ENCODE measurements around the gene CACNA1D. TPM values are rescaled to one million over a fixed set of nuclear protein-coding genes. Genes with fewer than 3 reads are reported as not detected.

The CACNA1D gene
- total RNA-seq, 1 donor from 2014 or later, result 1.9 TPM

- Mint-ChIP-seq H3K4me3 (peak overlapping the region; percentile 72), H3K27me3 (no peaks in the 10 kb centered on the region), H3K9me3 (no peaks in the 10 kb centered on the region), H3K4me1 (peaks cover 69% of the 10 kb centered on the region), H3K36me3 (ENCODE audit: low read depth) (no peaks in the 10 kb centered on the region), H3K27ac (peak overlapping the region; percentile 94)
- ATAC-seq (ENCODE audit: low read depth) (no peak), DNase-seq (no peak)
- intact Hi-C loops (cut with micrococcal nuclease), result loop anchor here (1.0 to 2.0 kb wide), 2 partner anchors 37 to 142 kb away; partner anchors contain the start of gene SELENOK
- ChIA-PET POLR2A (interaction anchor here (1.4 to 4.2 kb wide), 2 partner anchors 26 to 142 kb away, joined by 5 to 18 read pairs; partner anchors contain the start of gene SELENOK), CTCF (no interaction called here)
- TF ChIP-seq CTCF (IDR thresholded peaks at IDR 0.05), result no peak
Measured at GRCh38 chr3:53749448-53749847, 255.0 kb downstream of the CACNA1D start.

GRCh38 chr3:53750253-53751210 is 256.1 kb downstream of the CACNA1D start:
- POLR2A ChIA-PET, result interaction anchor here (0.6 to 4.2 kb wide), 4 partner anchors 10 to 141 kb away, joined by 3 to 18 read pairs (median 4); partner anchors contain the start of gene SELENOK
- intact Hi-C loops (cut with micrococcal nuclease), result loop anchor here (2.0 kb wide), 1 partner anchor 18 kb away; no protein-coding TSS in a partner anchor
- Mint-ChIP-seq H3K27me3 (no peaks in the 10 kb centered on the region), H3K4me1 (peaks cover 67% of the 10 kb centered on the region), H3K27ac (peak overlapping the region; percentile 94), H3K4me3 (peak overlapping the region; percentile 39), H3K36me3 (ENCODE audit: low read depth) (no peaks in the 10 kb centered on the region), H3K9me3 (no peaks in the 10 kb centered on the region)
- ATAC-seq (ENCODE audit: low read depth), result peak; percentile 49
- CTCF ChIA-PET, result no interaction called here
- no peak for TF ChIP-seq CTCF (IDR thresholded peaks at IDR 0.05)
- DNase-seq, result no peak

DNA sequence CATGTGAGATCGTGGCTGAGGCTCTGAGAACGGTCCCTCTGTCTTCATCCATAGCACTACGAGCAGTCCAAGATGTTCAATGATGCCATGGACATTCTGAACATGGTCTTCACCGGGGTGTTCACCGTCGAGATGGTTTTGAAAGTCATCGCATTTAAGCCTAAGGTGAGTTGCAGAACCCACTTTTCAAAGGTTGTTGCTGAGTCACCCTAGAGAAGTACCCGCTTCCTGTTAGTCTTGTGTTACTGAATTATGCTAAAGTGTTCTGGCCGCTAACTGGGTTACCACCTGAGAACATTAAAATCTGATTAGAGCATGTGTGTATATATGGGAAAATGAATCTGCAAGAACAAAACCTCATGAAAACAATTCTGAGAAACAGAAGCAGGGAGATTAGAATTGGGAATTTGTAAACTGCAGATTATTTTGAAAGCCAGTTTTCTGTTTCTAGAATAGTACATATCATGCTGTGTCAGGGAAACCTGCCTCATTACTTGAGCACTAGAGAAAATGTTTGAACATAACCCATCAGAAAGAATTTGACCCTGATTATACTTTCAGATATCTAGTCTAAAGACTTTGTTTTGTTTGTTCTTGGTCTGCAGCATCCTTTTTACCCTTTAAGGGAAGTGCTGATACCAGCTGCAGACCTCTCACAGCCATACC is 259.2 kb downstream of the CACNA1D start:
- intact Hi-C loops (cut with micrococcal nuclease), result no loop called here
- no peaks in the 10 kb centered on the region for H3K36me3 Mint-ChIP-seq (ENCODE audit: low read depth)
- H3K4me3 Mint-ChIP-seq, result no peak overlapping the region
- ChIA-PET CTCF (no interaction called here), POLR2A (interaction anchor here (0.5 kb wide), 1 partner anchor 20 kb away, joined by 4 read pairs; no protein-coding TSS in a partner anchor)
- peaks cover 48% of the 10 kb centered on the region for H3K4me1 Mint-ChIP-seq
- H3K27ac Mint-ChIP-seq, result peak overlapping the region; percentile 58
- H3K9me3 Mint-ChIP-seq, result no peaks in the 10 kb centered on the region
- no peaks in the 10 kb centered on the region for H3K27me3 Mint-ChIP-seq
- DNase-seq (no peak), ATAC-seq (ENCODE audit: low read depth) (no peak)
- no peak for TF ChIP-seq CTCF (IDR thresholded peaks at IDR 0.05)

DNA sequence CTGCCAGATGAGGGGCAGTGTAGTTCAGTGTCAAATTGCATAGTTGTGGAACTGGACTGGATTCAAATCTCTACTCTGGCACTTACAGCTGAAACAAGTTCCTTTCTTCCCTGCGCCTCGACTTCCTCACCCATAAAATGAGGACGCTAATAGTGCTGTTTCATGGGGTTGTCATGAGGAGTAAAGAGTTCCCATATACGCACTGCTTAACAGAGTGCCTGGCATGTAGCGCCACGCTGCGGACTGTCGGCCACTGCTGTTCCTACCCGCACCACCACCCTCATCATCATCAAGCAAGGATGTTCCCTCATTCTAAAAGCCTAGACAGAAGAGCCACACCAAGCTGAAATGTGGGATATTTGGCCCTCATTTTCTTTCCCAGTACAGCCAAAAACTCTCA is 259.9 kb downstream of the CACNA1D start:
- DNase-seq (no peak), ATAC-seq (ENCODE audit: low read depth) (no peak)
- ChIA-PET POLR2A (no interaction called here), CTCF (no interaction called here)
- no peaks in the 10 kb centered on the region for H3K9me3 Mint-ChIP-seq
- H3K27me3 Mint-ChIP-seq, result no peaks in the 10 kb centered on the region
- no peak for TF ChIP-seq CTCF (IDR thresholded peaks at IDR 0.05)
- intact Hi-C loops (cut with micrococcal nuclease), result no loop called here
- H3K4me3 Mint-ChIP-seq, result no peak overlapping the region
- H3K27ac Mint-ChIP-seq, result no peak overlapping the region
- H3K36me3 Mint-ChIP-seq (ENCODE audit: low read depth), result no peaks in the 10 kb centered on the region
- peaks cover 42% of the 10 kb centered on the region for H3K4me1 Mint-ChIP-seq

- Mint-ChIP-seq H3K27me3 (no peaks in the 10 kb centered on the region), H3K36me3 (ENCODE audit: low read depth) (no peaks in the 10 kb centered on the region), H3K4me3 (no peak overlapping the region), H3K27ac (no peak overlapping the region), H3K9me3 (no peaks in the 10 kb centered on the region), H3K4me1 (peaks cover 6% of the 10 kb centered on the region)
- ATAC-seq (ENCODE audit: low read depth) (no peak), DNase-seq (no peak)
- CTCF ChIA-PET, result no interaction called here
- intact Hi-C loops (cut with micrococcal nuclease), result no loop called here
- no peak for TF ChIP-seq CTCF (IDR thresholded peaks at IDR 0.05)
- POLR2A ChIA-PET, result interaction anchor here (1.1 kb wide), 1 partner anchor 412 kb away, joined by 3 read pairs; the partner anchor contains the start of gene DCP1A
Measured at GRCh38 chr3:53758846-53759245, 264.4 kb downstream of the CACNA1D start.

Measured in activated B cell treated with CpG ODN at 0.5 μM for 24 hours (primary cell).